Measurements from ENCODE around the gene GIMAP7. TPM values are rescaled to one million over a fixed set of nuclear protein-coding genes. Genes with fewer than 3 reads are reported as not detected.

The GIMAP7 gene
- total RNA-seq, 1 experiment from 2014 or later, result 0.25 TPM

GRCh38 chr7:150538259-150538658 lies 23.6 kb downstream of the GIMAP7 start:
- H3K4me2 ChIP-seq (ENCODE audit: low read length), result no peak overlapping the region
- RAD21 ChIA-PET (ENCODE audit: low non-redundant PET in 1 of 2, low total read pairs in 2 of 2, uncharacterized antibody in 2 of 2, unreplicated experiment in 2 of 2), result no interaction called here

More at GRCh38 chr7:150538259-150538658, 23.6 kb downstream of the GIMAP7 start:
- CTCF ChIA-PET, result no interaction called here
- Histone ChIP-seq H3K4me1 (ENCODE audit: control insufficient read depth in 1 of 2, insufficient read depth in 2 of 2, low read length in 2 of 2) (no peaks in the 10 kb centered on the region), H2AFZ (ENCODE audit: low read depth, low read length, poor library complexity, severe bottlenecking) (no peak overlapping the region), H3K9me3 (ENCODE audit: control insufficient read depth in 1 of 2, insufficient read depth in 1 of 2, low read depth in 1 of 2, low read length in 2 of 2) (no peaks in the 10 kb centered on the region; a peak in 1 of 4 replicates), H3K36me3 (ENCODE audit: control insufficient read depth in 1 of 2, insufficient read depth in 2 of 2, low read length in 2 of 2) (no peaks in the 10 kb centered on the region), H3K4me3 (replicated peaks in 1 of 2; ENCODE audit: low read depth in 1 of 2, low read length in 2 of 2) (no peak overlapping the region), H4K20me1 (ENCODE audit: insufficient read depth) (no peaks in the 10 kb centered on the region), H3K27ac (ENCODE audit: low read depth, low read length) (no peak overlapping the region), H3K9ac (ENCODE audit: low read length) (no peak overlapping the region), H3K27me3 (ENCODE audit: insufficient read depth, low read length) (0 out of 2 replicates have a peak, but pooled peaks cover 4% of the 10 kb centered on the region), H3K79me2 (ENCODE audit: insufficient read depth, low read length) (no peaks in the 10 kb centered on the region), H3K9me2 (ENCODE audit: insufficient read depth) (no peaks in the 10 kb centered on the region)
- POLR2A ChIA-PET, result no interaction called here
- no peak for ATAC-seq
- no peak for TF ChIP-seq EZH2 (IDR thresholded peaks at IDR 0.05)
- no peak for TF ChIP-seq ZFX (IDR thresholded peaks at IDR 0.05)
- TF ChIP-seq TCF7L2 (IDR thresholded peaks at IDR 0.05; ENCODE audit: borderline replicate concordance, extremely low read depth, insufficient read depth, insufficient read length), result no peak
- TF ChIP-seq CTCF (IDR thresholded peaks at IDR 0.05 in 2 of 3, conservative IDR thresholded peaks at IDR 0.05 in 1 of 3; ENCODE audit: borderline replicate concordance in 1 of 3, insufficient read depth in 1 of 3, low read depth in 2 of 3, low read length in 2 of 3), result no peak
- no peak for TF ChIP-seq POLR2A (IDR thresholded peaks at IDR 0.05; ENCODE audit: borderline replicate concordance, extremely low read depth, insufficient read depth, insufficient read length)
- TF ChIP-seq EZH2phosphoT487 (IDR thresholded peaks at IDR 0.05; ENCODE audit: borderline replicate concordance), result no peak
- no peak for TF ChIP-seq EGR1 (IDR thresholded peaks at IDR 0.05; ENCODE audit: low read depth)
- no peak for TF ChIP-seq POLR2AphosphoS5 (IDR thresholded peaks at IDR 0.05; ENCODE audit: low read depth, low read length)
- TF ChIP-seq RAD21 (IDR thresholded peaks at IDR 0.05; ENCODE audit: low read depth), result no peak
- no peak for TF ChIP-seq ZBTB33 (IDR thresholded peaks at IDR 0.05; ENCODE audit: extremely low read depth, insufficient replicate concordance, low read length)
- TF ChIP-seq CBX3 (IDR thresholded peaks at IDR 0.05; ENCODE audit: low read depth), result no peak
- no peak for TF ChIP-seq SRF (IDR thresholded peaks at IDR 0.05; ENCODE audit: low read depth)
- no peak for TF ChIP-seq FOSL1 (IDR thresholded peaks at IDR 0.05; ENCODE audit: low read depth)
- TF ChIP-seq ZNF274 (IDR thresholded peaks at IDR 0.05; ENCODE audit: low read depth, low read length), result no peak
- TF ChIP-seq JUND (IDR thresholded peaks at IDR 0.05), result no peak
- TF ChIP-seq REST (IDR thresholded peaks at IDR 0.05; ENCODE audit: low read depth), result no peak
- TF ChIP-seq, protein P1, sequence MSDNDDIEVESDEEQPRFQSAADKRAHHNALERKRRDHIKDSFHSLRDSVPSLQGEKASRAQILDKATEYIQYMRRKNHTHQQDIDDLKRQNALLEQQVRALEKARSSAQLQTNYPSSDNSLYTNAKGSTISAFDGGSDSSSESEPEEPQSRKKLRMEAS (IDR thresholded peaks at IDR 0.05), result no peak
- TF ChIP-seq, protein P2, sequence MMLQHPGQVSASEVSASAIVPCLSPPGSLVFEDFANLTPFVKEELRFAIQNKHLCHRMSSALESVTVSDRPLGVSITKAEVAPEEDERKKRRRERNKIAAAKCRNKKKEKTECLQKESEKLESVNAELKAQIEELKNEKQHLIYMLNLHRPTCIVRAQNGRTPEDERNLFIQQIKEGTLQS (IDR thresholded peaks at IDR 0.05), result no peak
- TF ChIP-seq CEBPB (IDR thresholded peaks at IDR 0.05; ENCODE audit: low read depth), result no peak
- no peak for DNase-seq (ENCODE audit: low read depth, low spot score)
- no TSS peak for BruUV-seq (replicated peaks)
- intact Hi-C loops (cut with micrococcal nuclease), result no loop called here
